Measurements from ENCODE around the gene BCR.

The BCR gene

GRCh38 chr22:23233752-23234408, 53.6 kb downstream of the BCR start:
- no peak for DNase-seq

DNA sequence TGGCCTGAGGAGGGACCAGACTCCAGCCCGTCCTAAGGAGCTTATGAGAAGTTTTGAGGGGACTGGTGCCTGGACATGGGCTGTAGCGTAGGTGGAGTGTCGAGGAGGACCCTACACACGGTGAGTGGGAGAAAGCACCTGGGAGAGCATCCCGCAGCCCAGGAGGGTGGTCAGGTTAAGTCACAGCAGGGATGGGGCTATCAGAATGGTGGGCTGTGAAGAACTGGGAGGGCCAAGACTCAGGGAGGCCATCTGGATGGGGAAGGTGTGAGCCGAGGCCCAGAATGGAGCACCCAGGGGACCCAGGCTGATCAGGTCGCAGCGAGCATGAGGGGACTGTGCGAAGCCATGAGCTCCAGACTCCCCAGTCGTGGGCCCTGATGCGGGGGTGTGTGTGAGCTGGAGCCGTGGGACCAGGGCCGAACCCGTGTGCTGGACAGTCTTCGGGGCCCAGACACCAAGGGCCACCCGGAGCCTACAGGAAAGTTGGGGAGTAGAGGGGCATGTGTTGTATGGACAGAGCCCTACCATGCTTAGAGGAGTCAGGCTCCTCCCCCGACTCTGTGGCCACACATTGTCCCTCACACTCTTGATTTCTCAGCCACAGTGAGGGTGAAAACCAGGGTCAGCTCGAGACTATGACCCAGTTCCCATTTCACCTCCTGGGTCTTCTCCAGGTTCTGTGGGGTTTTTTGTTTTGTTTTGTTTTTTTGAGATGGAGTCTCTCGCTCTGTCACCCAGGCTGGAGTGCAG, 54.3 kb downstream of the BCR start:
- DNase-seq, result no peak

GRCh38 chr22:23235425-23235824, 55.1 kb downstream of the BCR start:
- DNase-seq, result no peak

GRCh38 chr22:23236026-23236425, 55.7 kb downstream of the BCR start:
- no peak for DNase-seq

GRCh38 chr22:23236440-23237184, 56.3 kb downstream of the BCR start:
- no peak for DNase-seq

DNA sequence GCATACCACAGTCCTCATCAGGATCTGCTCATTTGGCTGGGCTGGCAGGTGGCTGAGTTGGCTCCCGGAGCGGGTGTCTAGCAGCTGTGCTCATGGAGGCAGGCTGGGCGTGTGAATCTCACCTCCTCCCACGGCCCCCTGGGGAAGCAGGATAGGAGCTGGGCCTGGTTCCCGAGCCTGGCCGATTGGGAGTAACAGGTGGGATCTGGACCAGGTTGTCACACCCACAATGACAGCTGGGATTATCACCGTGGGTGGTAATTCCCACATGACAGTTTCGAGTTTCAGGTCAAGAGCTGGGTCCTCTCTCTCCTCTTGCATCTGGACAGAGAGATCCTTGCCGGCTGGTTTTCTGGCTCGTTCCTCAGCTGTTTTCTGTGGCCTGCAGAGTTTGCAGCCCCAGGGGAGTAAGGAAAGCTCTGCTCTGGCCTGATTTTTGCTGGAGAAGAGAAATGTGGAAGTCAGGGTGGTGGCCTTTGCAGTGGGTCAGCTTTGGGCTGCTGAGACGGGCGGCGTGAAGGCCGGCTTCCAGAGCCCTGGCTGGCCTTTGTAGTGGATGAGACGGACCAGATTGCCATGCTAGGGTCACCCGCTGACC, 57.0 kb downstream of the BCR start:
- DNase-seq, result peak; percentile 8

DNA sequence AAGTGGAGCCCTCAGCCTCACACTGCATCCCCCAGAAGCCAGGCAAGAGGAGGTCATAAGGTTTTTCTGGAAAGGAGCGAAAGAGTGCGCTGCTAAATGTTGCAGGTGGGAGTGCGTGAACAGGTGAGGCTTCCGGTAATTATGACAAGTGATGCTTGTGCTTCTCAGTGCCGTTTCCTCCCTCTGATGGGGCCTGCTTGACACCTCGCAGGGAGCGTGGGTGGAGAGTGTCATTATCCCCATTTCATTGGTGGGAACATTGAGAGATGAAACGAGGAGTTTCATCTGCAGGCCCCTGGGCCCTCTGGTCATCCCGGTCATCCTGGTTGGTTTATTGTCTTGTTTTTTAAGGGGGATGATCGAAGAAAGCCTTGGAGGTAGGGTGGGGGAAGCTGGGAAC, 57.5 kb downstream of the BCR start:
- DNase-seq, result no peak

GRCh38 chr22:23238707-23239106, 58.4 kb downstream of the BCR start:
- no peak for DNase-seq

- no peak for DNase-seq
Measured at GRCh38 chr22:23239429-23239828, 59.1 kb downstream of the BCR start.

DNA sequence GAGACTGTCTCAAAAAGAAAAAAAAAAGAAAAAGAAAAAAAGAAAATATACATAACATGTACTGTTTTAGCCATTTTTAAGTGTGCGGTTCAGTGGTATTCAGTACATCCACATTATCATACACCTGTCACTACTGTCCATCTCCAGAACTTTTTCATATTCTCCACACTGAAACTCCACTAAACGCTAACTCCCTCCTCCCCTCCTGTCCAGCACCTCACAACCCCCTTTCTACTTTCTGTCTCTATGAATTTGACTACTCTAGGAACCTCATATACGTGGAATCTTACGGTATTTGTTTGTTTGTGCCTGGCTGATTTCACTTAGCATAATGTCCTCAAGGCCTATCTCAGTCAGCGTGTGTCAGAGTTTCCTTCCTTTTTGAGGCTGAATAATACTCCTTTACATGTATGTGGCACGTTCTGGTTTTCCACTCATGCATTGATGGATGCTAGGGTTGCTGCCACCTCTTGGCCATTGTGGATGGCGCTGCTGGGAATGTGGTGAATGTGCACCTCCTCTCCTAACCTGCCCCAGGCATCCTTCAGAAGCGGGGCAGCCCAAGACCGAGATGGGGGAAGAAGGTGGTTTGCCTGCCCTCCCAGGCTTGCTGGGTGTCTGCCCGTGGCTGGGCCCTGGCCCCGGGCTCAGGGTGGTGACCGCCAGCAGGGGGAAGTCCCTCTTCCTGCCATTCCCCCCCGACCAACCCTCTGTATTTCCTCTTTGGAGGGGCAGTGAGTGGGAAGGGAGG, 60.5 kb downstream of the BCR start:
- DNase-seq, result no peak

GRCh38 chr22:23241562-23242472, 61.5 kb downstream of the BCR start:
- no peak for DNase-seq

- DNase-seq, result no peak
Measured at GRCh38 chr22:23242473-23243001, 62.2 kb downstream of the BCR start.

DNA sequence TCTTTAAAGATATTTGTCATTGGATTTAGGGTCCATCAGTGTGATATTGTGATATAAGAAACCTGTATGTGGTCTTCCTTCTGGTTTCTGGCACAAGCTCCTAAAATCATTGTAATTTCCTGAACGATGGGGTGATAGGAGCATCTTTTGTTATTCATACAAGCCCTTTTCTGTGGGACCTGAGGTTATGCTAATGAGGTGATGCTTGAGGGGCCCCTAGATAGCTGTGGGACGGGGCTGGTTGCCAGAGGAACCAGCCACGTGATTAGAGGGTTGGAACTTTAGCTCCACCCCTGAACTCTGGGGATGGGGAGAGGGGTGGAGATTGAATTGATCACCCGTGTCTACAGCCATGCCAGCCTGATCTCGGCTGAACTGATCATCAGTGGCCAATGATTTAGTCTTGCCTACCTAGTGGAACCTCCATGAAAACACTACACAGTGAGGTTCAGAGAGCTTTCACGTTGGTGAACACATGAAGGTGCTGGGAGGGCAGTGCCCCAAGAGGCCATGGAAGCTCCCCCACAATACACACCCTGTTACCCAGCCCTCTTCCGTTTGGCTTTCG, 62.8 kb downstream of the BCR start:
- no peak for DNase-seq

DNA sequence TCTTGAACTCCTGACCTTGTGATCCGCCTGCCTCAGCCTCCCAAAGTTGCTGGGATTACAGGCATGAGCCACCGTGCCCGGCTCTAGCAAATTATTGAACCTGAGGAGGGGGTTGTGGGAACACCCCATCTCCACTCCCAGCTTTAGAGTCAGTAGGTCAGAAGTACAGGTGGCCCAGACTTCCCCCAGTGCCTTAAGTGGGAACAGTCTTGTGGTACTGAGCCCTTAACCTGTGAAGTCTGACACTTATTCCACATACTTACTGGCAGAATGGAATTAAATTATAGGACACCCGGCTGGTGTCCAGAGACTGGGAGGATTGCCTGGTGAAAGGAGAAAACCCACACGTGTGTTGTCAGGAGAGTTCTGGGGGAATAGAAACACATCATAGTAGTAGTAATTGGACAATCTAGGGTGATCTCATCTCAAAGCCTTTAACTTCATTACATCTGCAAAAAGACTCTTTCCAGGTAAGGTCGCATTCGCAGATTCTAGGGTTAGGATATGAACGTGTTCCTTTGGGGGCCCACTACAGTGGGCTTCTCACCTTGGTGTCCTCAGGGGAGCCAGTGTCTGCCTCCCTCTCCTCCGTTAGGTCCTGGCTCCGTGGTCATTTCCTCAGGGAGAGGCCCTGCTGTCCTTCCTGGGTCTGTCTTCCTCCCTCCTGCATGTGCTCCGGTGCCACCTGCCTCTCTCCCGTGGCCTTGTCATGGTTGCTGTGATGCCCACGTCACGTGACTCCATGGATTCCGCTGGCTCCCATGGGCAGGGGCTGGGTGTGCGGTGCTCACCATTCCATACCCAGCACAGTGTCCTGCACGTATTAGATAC, 63.8 kb downstream of the BCR start:
- no peak for DNase-seq

- no peak for DNase-seq
Measured at GRCh38 chr22:23244690-23245044, 64.4 kb downstream of the BCR start.

DNA sequence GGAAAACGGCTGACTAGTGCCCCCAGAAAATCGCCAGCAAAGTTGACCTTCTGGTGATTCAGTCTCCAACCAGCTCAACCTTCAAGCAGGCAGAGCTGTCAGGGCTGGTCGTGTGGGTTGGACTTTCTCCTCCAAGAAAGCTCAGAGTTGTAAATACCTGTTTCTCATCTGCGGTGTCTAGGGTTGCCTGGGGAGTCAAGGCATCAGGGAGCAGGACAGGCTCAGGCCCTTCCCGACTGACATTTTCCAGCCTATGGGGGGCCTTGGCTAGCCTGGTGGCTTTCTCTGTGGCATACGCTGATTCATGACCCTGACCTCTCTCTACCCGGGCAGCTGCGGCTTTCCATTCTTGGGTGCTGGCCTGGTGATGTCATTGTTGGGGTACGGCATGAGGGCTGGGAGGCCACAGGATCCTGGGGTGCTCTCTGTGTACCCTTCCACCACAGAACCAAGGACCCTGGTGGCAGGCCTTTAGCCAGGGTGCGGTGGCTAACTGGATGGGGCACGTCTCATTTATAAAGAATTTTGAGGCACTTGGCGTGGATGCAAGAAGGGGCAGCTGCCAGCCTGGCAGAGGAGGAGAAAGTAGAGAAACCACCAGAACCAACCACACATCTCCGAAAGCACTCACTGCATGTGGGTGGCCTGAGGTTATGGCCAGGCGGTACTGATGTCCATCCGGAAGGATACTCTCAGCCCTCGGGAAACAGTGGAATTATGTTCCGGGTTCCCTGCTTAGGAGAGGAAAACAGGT, 64.9 kb downstream of the BCR start:
- no peak for DNase-seq

DNA sequence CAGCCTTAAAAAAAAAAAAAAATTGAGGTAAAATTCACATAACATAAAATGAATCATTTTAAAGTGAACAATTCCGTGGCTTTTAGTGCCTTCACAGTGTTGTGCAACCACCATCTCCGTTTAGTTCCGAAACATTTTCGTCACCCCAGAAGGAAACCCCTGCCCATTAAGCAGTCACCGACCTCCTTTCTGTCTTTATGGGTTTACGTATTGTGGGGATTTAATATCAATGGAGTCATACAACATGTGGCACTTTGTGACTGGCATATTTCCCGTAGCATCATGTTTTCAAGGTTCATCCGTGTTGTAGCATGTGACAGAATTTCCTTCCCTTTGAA, 65.5 kb downstream of the BCR start:
- no peak for DNase-seq

- DNase-seq, result no peak
Measured at GRCh38 chr22:23246982-23247766, 66.9 kb downstream of the BCR start.

DNA sequence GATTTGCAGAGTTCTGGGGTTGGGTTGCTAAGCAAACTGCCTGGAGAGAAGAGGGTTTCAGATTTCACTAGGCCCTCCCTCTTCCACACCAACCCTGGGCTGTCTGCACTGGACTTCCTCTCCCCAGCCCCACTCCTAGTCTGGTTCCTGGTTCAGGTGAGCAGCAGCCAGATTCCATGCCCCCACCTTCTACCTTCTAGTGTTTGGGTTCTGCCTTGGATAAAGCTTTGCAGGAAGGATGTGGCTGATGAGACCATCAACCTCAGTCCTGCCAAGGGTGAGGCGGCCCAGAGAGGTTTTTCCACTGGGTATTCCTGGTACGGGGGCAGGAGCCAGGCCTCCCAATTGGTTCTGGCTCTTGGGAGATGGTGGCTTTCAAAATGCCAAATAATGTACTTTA, 68.3 kb downstream of the BCR start:
- DNase-seq, result no peak
